PC-9 (cell line): ENCODE data around the gene NOTCH4. TPM values are rescaled to one million over a fixed set of nuclear protein-coding genes. Genes with fewer than 3 reads are reported as not detected.

Experiments used
- BruUV-seq: library from RNA; stranded (reverse); fragments of 400-500 nt; replicated peaks from 2 replicates; lab custom pipeline; 2021; lab: Mats Ljungman, UMichigan
- CTCF ChIA-PET: fragments of 300-600 bp; sonication (Branson Sonifier 250); formaldehyde crosslinking; loops from one replicate; lab custom pipeline; 2022; ENCODE audit warnings: antibody characterized with exemption; lab: Charles Lee
- POLR2A ChIA-PET: fragments of 300-600 bp; sonication (Branson Sonifier 250); formaldehyde crosslinking; loops from one replicate; lab custom pipeline; 2022; ENCODE audit warnings: antibody characterized with exemption; ENCODE audit not compliant: unreplicated experiment; lab: Charles Lee
- DNase-seq, 2 experiments: peaks; one replicate each; pipeline versions ENCODE4 v3.0.0 to v3.0.0-alpha.2; 2015 to 2022; ENCODE audit warnings: mixed read lengths in 1 of 2
- H2AFZ ChIP-seq: fragments of 200-600 bp; sonication (generic); 2 replicates; pipeline ENCODE4 v1.8.1; 2017; ENCODE audit warnings: antibody characterized with exemption
- H3F3A ChIP-seq: fragments of 200-600 bp; sonication (generic); 2 replicates; pipeline ENCODE4 v1.8.1; 2017; ENCODE audit warnings: antibody characterized with exemption, mild to moderate bottlenecking, low read depth; ENCODE audit not compliant: insufficient read depth
- H3K27ac ChIP-seq: fragments of 200-600 bp; sonication (generic); 2 replicates; pipeline ENCODE4 v1.6.1; 2016; ENCODE audit warnings: mixed run types
- H3K27me3 ChIP-seq: fragments of 200-600 bp; sonication (generic); 2 replicates; pipeline ENCODE4 v1.6.1; 2016; ENCODE audit warnings: low read depth, mixed run types; ENCODE audit not compliant: insufficient read depth
- H3K36me3 ChIP-seq: fragments of 200-600 bp; sonication (generic); 2 replicates; pipeline ENCODE4 v1.6.1; 2016; ENCODE audit warnings: low read depth, mixed run types
- H3K4me1 ChIP-seq: fragments of 200-600 bp; sonication (generic); replicated peaks from 2 replicates; pipeline ENCODE4 v1.6.1; 2016; ENCODE audit warnings: mixed run types; ENCODE audit not compliant: insufficient read depth
- H3K4me2 ChIP-seq: fragments of 200-600 bp; sonication (generic); 2 replicates; pipeline ENCODE4 v1.6.1; 2017; ENCODE audit warnings: mixed run types
- H3K4me3 ChIP-seq: fragments of 200-600 bp; sonication (generic); 2 replicates; pipeline ENCODE4 v1.6.1; 2016; ENCODE audit warnings: mixed run types
- H3K79me2 ChIP-seq: fragments of 200-600 bp; sonication (generic); 2 replicates; pipeline ENCODE4 v1.6.1; 2017; ENCODE audit warnings: low read depth, mixed run types
- H3K9me2 ChIP-seq: fragments of 200-600 bp; sonication (generic); 2 replicates; pipeline ENCODE4 v1.8.1; 2017; ENCODE audit warnings: mild to moderate bottlenecking; ENCODE audit not compliant: insufficient read depth
- H3K9me3 ChIP-seq: fragments of 200-600 bp; sonication (generic); 2 replicates; pipeline ENCODE4 v1.8.1; 2016; ENCODE audit warnings: low read depth; ENCODE audit not compliant: insufficient read depth
- H4K20me1 ChIP-seq: fragments of 200-600 bp; sonication (generic); 2 replicates; pipeline ENCODE4 v1.8.1; 2017; ENCODE audit not compliant: insufficient read depth
- CTCF ChIP-seq: fragments of 200-600 bp; sonication (generic); conservative IDR thresholded peaks from 2 replicates; pipeline ENCODE4 v1.6.1; 2017; ENCODE audit warnings: mixed run types, antibody characterized with exemption, mild to moderate bottlenecking, moderate library complexity
- EZH2 ChIP-seq: fragments of 200-600 bp; sonication (generic); IDR thresholded peaks from 2 replicates; pipeline ENCODE4 v1.8.0; 2017; ENCODE audit warnings: antibody characterized with exemption, low read depth
- intact Hi-C: fragments of 100-400 bp; cut with micrococcal nuclease; formaldehyde crosslinking; loops from one replicate; pipeline ENCODE4 v1.10.0; 2022; ENCODE audit not compliant: unreplicated experiment
- total RNA-seq: library from RNA; stranded (reverse); gene quantifications from 2 replicates; pipeline ENCODE4 v1.2.3, GENCODE V29; 2021

Gene NOTCH4
- total RNA-seq, 1 experiment from 2014 or later = 1.5 TPM

GRCh38 chr6:32167761-32168262, 56.1 kb downstream of the NOTCH4 start:
- peaks cover 17% of the 10 kb centered on the region; the same call in 1 of the 2 replicates for H3F3A ChIP-seq
- no peaks in the 10 kb centered on the region for H4K20me1 ChIP-seq
- TF ChIP-seq EZH2 (no peak), CTCF (no peak)
- no TSS peak for BruUV-seq
- DNase-seq = no peak
- no peak overlapping the region for H3K27ac ChIP-seq
- H3K4me3 ChIP-seq = no peak overlapping the region
- CTCF ChIA-PET = no interaction called here
- intact Hi-C loops = no loop called here
- no peak overlapping the region for H3K4me2 ChIP-seq
- no peaks in the 10 kb centered on the region for H3K9me3 ChIP-seq
- H2AFZ ChIP-seq = no peak overlapping the region
- no peaks in the 10 kb centered on the region for H3K36me3 ChIP-seq
- POLR2A ChIA-PET = no interaction called here
- no peaks in the 10 kb centered on the region for H3K9me2 ChIP-seq
- no peaks in the 10 kb centered on the region for H3K27me3 ChIP-seq
- no peaks in the 10 kb centered on the region for H3K79me2 ChIP-seq
- H3K4me1 ChIP-seq = 0 out of 2 replicates have a peak, but pooled peaks cover under 1% of the 10 kb centered on the region

DNA sequence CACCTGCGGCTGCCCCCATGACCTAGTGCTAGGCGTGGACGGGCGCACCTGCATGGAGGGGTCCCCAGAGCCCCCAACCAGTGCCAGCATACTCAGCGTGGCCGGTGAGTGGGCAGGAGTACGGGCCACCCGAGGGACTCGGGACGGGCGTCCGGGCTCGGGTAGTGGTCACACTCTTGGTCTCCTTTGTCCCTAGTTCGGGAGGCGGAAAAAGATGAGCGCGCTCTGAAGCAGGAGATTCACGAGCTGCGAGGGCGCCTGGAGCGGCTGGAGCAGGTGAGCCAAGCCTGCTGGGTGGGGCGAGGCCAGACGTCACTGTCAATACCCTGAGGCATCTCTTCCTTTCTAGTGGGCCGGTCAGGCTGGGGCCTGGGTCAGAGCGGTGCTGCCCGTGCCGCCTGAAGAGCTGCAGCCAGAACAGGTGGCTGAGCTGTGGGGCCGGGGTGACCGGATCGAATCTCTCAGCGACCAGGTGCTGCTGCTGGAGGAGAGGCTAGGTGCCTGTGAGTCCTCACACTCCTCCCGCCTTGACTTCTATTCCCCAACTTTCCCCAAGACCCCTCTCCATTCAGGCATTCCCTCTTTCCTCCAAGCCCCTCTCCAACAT, 56.6 kb downstream of the NOTCH4 start:
- Histone ChIP-seq H4K20me1 (no peaks in the 10 kb centered on the region), H3K79me2 (no peaks in the 10 kb centered on the region), H3K9me2 (no peaks in the 10 kb centered on the region), H3K4me2 (no peak overlapping the region), H3K9me3 (no peaks in the 10 kb centered on the region), H3F3A (peaks cover 17% of the 10 kb centered on the region; the same call in 1 of the 2 replicates), H3K4me1 (no peaks in the 10 kb centered on the region), H3K27ac (no peak overlapping the region), H3K27me3 (no peaks in the 10 kb centered on the region), H2AFZ (no peak overlapping the region), H3K4me3 (no peak overlapping the region), H3K36me3 (no peaks in the 10 kb centered on the region)
- ChIA-PET CTCF (no interaction called here), POLR2A (no interaction called here)
- no TSS peak for BruUV-seq
- DNase-seq = no peak
- TF ChIP-seq CTCF (no peak), EZH2 (no peak)
- intact Hi-C loops = no loop called here

- no TSS peak for BruUV-seq
- CTCF ChIA-PET = no interaction called here
These were observed 57.3 kb downstream of the NOTCH4 start for GRCh38 chr6:32166411-32167061.

More at GRCh38 chr6:32166411-32167061, 57.3 kb downstream of the NOTCH4 start:
- Histone ChIP-seq H3K27ac (no peak overlapping the region), H3K4me1 (no peaks in the 10 kb centered on the region), H3K9me3 (no peaks in the 10 kb centered on the region), H2AFZ (no peak overlapping the region), H3F3A (peaks cover 17% of the 10 kb centered on the region; the same call in 1 of the 2 replicates), H3K4me2 (no peak overlapping the region), H3K4me3 (no peak overlapping the region), H3K27me3 (no peaks in the 10 kb centered on the region), H3K79me2 (no peaks in the 10 kb centered on the region), H3K9me2 (no peaks in the 10 kb centered on the region), H4K20me1 (no peaks in the 10 kb centered on the region), H3K36me3 (no peaks in the 10 kb centered on the region)
- DNase-seq = no peak
- intact Hi-C loops = no loop called here
- TF ChIP-seq EZH2 = no peak
- TF ChIP-seq CTCF = no peak
- POLR2A ChIA-PET = no interaction called here
